HEK293T (cell line): ENCODE results near the gene RGMB.
A peak's percentile ranks its signal among the peaks of the same experiment; 100 is the strongest.

Experiments used
- CTCF ChIA-PET: fragments of 350-600 bp; formaldehyde crosslinking; extraction: SDS; loops from one replicate; lab custom pipeline; 2021; ENCODE audit warnings: antibody characterized with exemption, inconsistent platforms; lab: Yijun Ruan, JAX
- POLR2A ChIA-PET: fragments of 350-600 bp; formaldehyde crosslinking; extraction: SDS; loops from one replicate; lab custom pipeline; 2020; ENCODE audit warnings: antibody characterized with exemption, inconsistent platforms; lab: Yijun Ruan, JAX
- DNase-seq: peaks from one replicate; pipeline ENCODE4 v3.0.0; 2012; ENCODE audit warnings: mixed read lengths; ENCODE audit errors: extremely low spot score
- ARNT ChIP-seq: fragments of 450-650 bp; IDR thresholded peaks from 2 replicates; pipeline ENCODE4 v1.6.1; 2017; ENCODE audit warnings: mild to moderate bottlenecking
- BHLHE40 ChIP-seq: fragments of 450-650 bp; IDR thresholded peaks from 2 replicates; pipeline ENCODE4 v1.6.1; 2016; ENCODE audit warnings: mild to moderate bottlenecking, moderate library complexity, borderline replicate concordance
- CTBP1 ChIP-seq: fragments of 450-650 bp; IDR thresholded peaks from 2 replicates; pipeline ENCODE4 v1.6.1; 2016; ENCODE audit warnings: borderline replicate concordance
- ELF4 ChIP-seq: fragments of 450-650 bp; IDR thresholded peaks from 2 replicates; pipeline ENCODE4 v1.6.1; 2017; ENCODE audit warnings: antibody characterized with exemption
- FOXA1 ChIP-seq: fragments of 450-650 bp; IDR thresholded peaks from 2 replicates; pipeline ENCODE4 v1.6.1; 2016; ENCODE audit warnings: mild to moderate bottlenecking
- FOXK2 ChIP-seq: fragments of 450-650 bp; IDR thresholded peaks from 2 replicates; pipeline ENCODE4 v1.6.1; 2016; ENCODE audit warnings: mild to moderate bottlenecking
- FOXM1 ChIP-seq: fragments of 450-650 bp; IDR thresholded peaks from 2 replicates; pipeline ENCODE4 v1.6.1; 2017; ENCODE audit warnings: mild to moderate bottlenecking, borderline replicate concordance
- HDGF ChIP-seq: fragments of 450-650 bp; IDR thresholded peaks from 2 replicates; pipeline ENCODE4 v1.6.1; 2017; ENCODE audit warnings: antibody characterized with exemption, borderline replicate concordance
- L3MBTL2 ChIP-seq: fragments of 450-650 bp; conservative IDR thresholded peaks from 2 replicates; pipeline ENCODE4 v1.6.1; 2016; ENCODE audit warnings: mild to moderate bottlenecking
- LEF1 ChIP-seq: fragments of 450-650 bp; IDR thresholded peaks from 2 replicates; pipeline ENCODE4 v1.6.1; 2017; ENCODE audit warnings: mild to moderate bottlenecking, borderline replicate concordance
- NFRKB ChIP-seq: fragments of 450-650 bp; IDR thresholded peaks from 2 replicates; pipeline ENCODE4 v1.6.1; 2016; ENCODE audit warnings: mild to moderate bottlenecking, moderate library complexity
- PKNOX1 ChIP-seq: fragments of 450-650 bp; IDR thresholded peaks from 2 replicates; pipeline ENCODE4 v1.6.1; 2016
- SP1 ChIP-seq: fragments of 450-650 bp; IDR thresholded peaks from 2 replicates; pipeline ENCODE4 v1.6.1; 2017
- SUZ12 ChIP-seq: fragments of 450-650 bp; IDR thresholded peaks from 2 replicates; pipeline ENCODE4 v1.6.1; 2016; ENCODE audit warnings: mild to moderate bottlenecking
- ZNF384 ChIP-seq: fragments of 450-650 bp; IDR thresholded peaks from 2 replicates; pipeline ENCODE4 v1.6.1; 2016

The RGMB gene

GRCh38 chr5:98773214-98773463 lies 324 bp upstream of the RGMB start:
- DNase-seq, result no peak
- TF ChIP-seq ZNF384 (peak; percentile 91), FOXA1 (no peak), L3MBTL2 (peak; percentile 100)
- ChIA-PET CTCF (interaction anchor here (5.5 kb wide), 1 partner anchor 23 kb away, joined by 56 read pairs; no protein-coding TSS in a partner anchor), POLR2A (interaction anchor here (1.1 kb wide), 1 partner anchor 15 kb away, joined by 3 read pairs; no protein-coding TSS in a partner anchor)

GRCh38 chr5:98774192-98775033 lies 950 bp downstream of the RGMB start:
- TF ChIP-seq SP1, result no peak
- TF ChIP-seq SUZ12, result no peak
- no peak for TF ChIP-seq ZNF384
- no peak for TF ChIP-seq LEF1
- TF ChIP-seq FOXM1, result no peak
- TF ChIP-seq FOXK2, result no peak
- TF ChIP-seq L3MBTL2, result peak; percentile 85
- TF ChIP-seq ELF4, result no peak
- TF ChIP-seq CTBP1, result no peak; the same call in 1 of the 2 replicates
- TF ChIP-seq PKNOX1, result peak; percentile 85
- no peak for TF ChIP-seq ARNT
- TF ChIP-seq BHLHE40, result no peak
- DNase-seq, result peak; percentile 65
- ChIA-PET POLR2A (interaction anchor here (0.7 to 1.0 kb wide), 2 partner anchors 21 to 1546 kb away, joined by 3 read pairs; no protein-coding TSS in a partner anchor), CTCF (interaction anchor here (1.1 kb wide), 1 partner anchor 22 kb away, joined by 6 read pairs; no protein-coding TSS in a partner anchor)

GRCh38 chr5:98775246-98776065 lies 2.0 kb downstream of the RGMB start:
- TF ChIP-seq ZNF384 (no peak), LEF1 (no peak), CTBP1 (no peak)
- POLR2A ChIA-PET, result interaction anchor here (0.7 to 1.0 kb wide), 2 partner anchors 20 to 1547 kb away, joined by 3 read pairs; no protein-coding TSS in a partner anchor
- no peak for DNase-seq
- CTCF ChIA-PET, result interaction anchor here (1.1 to 2.9 kb wide), 2 partner anchors 20 to 21 kb away, joined by 6 to 11 read pairs; no protein-coding TSS in a partner anchor

GRCh38 chr5:98776066-98776705 lies 2.7 kb downstream of the RGMB start:
- TF ChIP-seq NFRKB (no peak), FOXK2 (no peak), ARNT (no peak), FOXA1 (no peak)
- no peak for DNase-seq
- ChIA-PET POLR2A (no interaction called here), CTCF (interaction anchor here (0.6 to 2.9 kb wide), 4 partner anchors 11 to 282 kb away, joined by 3 to 17 read pairs (median 7); no protein-coding TSS in a partner anchor)

DNA sequence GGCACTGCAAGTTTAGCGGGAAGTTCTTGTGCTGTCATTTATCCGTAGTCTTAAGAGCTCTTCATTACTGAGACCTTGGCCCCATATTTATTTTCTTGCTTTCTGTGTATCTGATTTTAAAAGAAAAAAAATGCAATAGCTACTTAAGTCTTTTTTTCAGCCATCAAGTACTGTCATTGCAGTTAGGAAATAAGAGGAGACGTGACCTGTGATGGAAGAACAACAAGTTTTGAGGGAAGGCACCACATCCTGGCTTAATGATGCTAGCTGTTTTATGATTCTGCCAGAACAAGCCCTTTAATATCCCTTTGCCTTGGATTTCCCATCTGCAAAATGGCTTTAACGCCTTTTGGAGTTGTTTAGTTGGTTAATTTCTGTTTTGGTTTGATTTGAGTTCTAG lies 3.8 kb downstream of the RGMB start:
- TF ChIP-seq BHLHE40 (no peak), L3MBTL2 (no peak), PKNOX1 (no peak), HDGF (no peak)
- CTCF ChIA-PET, result interaction anchor here (0.6 to 2.9 kb wide), 3 partner anchors 8 to 19 kb away, joined by 3 to 11 read pairs (median 4); no protein-coding TSS in a partner anchor
- DNase-seq, result no peak
- POLR2A ChIA-PET, result interaction anchor here (0.7 kb wide), 1 partner anchor 18 kb away, joined by 3 read pairs; no protein-coding TSS in a partner anchor

DNA sequence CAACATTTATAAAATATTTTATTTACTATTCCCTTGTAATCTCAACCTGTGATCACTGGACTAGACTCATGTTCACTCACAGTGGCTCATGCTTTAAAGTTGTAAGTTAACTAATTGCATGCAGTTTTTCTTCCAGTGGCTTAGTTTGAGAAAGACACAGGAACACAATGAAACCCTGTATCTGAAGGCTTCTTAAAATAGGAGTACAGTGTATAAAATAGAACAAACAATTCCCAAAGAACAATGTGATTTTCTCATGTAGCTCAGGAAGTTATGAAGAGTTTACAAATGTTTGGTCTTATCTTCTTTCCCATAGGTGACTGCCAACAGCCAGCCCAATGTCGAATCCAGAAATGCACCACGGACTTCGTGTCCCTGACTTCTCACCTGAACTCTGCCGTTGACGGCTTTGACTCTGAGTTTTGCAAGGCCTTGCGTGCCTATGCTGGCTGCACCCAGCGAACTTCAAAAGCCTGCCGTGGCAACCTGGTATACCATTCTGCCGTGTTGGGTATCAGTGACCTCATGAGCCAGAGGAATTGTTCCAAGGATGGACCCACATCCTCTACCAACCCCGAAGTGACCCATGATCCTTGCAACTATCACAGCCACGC lies 5.9 kb downstream of the RGMB start:
- DNase-seq, result no peak
- POLR2A ChIA-PET, result no interaction called here
- CTCF ChIA-PET, result no interaction called here
- TF ChIP-seq BHLHE40, result no peak
- no peak for TF ChIP-seq NFRKB
- no peak for TF ChIP-seq ZNF384
- no peak for TF ChIP-seq LEF1
- TF ChIP-seq PKNOX1, result no peak
